Measurements from ENCODE around the gene RGS16.

The RGS16 gene

DNA sequence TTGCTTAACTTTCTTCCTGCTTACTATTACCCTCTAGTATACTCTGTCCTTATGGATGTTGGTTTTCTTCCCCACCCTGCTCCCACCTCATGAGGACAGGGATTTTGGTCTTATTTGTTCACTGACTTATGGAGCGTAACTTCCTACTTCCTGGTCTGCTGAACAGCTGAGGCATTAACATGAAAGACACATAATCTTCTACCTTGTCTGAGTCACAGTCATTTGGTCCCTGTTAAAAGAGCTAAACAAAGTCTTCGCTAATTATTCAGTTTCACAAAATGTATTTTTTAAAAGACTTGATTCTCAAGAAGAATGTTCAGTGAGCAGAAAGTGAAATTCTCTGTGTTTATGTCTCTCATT lies 33.6 kb downstream of the RGS16 start:
- no peak for DNase-seq

DNA sequence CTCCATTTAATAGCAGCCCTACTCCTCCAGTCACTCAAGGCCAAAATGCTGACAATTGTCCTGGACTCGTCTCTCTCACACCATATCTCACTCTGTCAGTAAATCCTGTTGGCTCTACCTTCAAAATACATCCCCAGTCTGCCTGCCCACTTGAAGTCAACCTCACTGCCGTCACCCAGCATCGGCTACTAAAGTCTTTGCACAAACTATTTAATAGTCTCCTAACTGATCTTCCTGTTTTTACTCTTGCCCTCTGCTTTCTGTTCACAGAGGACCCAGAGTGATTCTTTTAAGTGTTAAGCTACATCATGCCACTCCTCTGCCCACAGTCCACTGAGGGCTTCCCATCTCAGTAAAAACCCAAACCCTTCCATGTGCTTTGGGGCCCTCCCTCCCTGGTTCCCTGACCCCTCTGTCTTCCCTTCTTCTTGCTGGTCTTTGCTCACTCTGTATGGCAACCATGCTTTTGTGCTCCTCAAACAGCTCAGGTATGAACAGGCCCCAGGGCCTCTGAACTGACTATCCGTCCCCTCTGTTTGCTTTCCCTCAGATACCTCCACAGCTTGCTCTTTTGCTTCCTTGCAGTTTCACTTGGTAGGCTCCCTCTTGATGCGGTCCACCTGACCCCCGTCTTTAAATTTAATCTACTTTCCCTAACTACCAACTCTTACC lies 34.1 kb downstream of the RGS16 start:
- no peak for DNase-seq

DNA sequence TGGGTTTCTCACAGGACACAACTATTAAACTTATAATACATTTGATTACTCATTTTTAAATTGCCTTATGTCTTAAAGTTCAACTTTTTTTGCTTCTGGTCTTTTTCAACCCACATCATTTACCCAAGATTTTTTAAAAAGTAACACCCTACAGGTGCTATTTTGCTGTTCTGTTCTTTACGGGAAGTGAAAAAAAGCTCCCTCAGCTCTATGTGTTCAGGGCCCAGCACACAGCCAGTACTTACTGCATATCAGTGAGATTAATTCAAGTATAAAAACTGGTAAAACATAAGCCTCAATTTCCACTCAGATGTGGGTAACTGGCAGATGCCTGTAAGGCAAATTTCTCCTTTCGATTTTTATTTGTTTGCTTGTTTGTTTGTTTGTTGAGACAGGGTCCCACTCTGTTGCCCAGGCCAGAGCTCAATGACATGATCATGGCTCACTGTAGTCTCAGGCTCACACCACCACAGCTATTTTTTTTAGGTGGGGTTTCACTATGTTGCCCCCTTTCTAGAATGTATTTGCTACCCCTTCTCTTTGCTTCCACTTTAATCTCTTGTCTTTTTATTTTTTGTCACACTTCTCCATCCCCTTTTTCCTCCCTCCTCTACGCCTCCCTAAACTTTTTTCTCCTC lies 35.4 kb downstream of the RGS16 start:
- DNase-seq: no peak

DNA sequence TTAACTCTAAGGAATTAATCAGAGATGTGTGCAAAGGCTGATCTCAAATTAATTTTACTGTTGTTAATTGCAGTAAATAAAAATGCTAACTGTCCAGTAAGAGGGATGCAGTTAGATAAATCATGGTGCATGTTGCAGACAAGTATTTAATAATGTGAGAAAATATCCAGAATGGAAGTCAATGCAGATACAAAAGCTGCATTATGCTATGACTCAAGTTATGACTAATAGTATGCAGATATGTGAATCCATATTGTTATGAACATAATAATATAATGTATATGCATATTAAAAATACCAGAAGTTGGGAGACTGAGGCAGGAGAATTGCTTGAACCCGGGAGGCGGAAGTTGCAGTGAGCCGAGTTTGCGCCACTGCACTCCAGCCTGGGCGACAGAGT lies 36.6 kb downstream of the RGS16 start:
- DNase-seq: no peak

DNA sequence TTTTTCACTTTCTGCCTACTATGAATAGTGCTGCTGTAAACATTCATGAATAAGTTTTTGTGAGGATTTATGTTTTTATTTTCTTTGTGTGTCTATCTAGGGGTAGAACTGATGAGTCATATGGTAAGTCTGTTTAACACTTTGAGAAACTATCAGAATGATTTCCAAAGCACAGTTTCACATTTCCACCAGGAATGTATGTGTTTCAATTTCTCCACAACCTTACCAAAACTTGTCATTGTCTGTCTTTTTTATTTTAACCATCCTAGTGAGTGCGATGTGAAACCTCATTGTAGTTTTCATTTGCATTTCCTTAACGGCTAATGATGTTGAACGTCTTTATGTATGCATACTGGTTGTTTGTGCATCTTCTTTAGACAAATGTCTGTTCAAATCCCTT lies 38.7 kb downstream of the RGS16 start:
- DNase-seq: no peak

DNA sequence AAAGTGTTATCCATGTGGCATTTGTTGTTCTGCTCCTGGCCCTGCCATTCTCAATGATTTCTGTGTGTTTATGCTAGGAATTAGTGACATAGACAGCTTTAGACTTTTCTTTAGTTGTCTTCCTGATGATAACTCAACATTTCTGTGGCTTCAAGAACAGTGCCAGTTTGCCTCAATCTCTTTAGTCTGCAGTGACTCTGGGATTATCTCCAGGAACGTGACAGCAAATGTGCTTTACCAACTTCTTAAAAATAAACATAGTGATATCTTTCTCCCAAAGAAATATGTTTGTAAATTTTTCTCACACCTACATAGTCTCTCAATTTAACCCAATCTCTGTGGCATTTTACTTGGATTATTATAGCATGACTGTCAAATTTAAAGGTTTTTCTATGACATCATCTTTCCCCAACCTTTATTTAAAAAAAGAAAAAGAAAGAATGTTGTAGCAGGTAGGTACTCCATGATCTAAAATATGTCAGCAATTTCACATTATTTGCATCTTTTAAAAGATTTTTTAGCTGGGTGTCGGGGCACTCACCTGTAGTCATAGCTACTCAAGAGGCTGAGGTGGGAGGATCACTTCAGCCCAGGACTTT lies 39.7 kb downstream of the RGS16 start:
- DNase-seq: no peak

DNA sequence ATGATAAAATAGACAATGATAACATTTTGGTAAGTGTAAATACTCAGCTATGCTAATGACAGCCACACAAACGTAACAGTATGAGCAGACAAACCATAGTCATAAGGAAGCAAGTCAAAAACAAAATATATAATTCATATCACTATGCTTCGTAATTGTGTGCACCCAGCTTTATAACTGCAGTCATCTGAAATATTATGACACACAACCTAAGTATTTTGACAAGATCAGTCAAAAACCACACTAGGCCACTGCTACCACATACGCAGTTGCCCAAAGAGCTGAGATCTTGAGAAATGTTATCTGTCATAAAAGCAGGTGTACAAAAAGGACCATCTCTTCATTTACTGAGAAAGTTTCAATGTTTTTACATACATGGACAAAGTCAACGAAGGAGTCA lies 41.1 kb downstream of the RGS16 start:
- no peak for DNase-seq

DNA sequence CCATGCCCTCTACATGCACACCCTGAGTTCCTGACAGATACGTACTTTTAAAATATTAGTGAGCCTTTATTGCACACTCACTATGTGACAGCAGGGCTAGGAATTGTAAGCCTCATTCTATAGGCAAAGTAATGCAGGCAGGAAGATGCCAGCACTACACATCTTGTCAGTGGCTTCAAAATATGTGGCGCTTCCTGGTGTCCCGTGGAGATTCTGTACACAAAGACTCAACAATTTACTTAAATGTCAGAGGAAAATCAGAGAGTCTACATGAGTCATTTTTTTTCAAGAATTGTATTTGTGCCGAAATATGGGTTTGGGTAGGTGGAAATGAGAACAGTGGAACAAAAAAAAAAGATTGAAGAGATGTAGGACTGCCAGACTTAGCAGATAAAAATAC lies 42.7 kb downstream of the RGS16 start:
- DNase-seq: no peak

DNA sequence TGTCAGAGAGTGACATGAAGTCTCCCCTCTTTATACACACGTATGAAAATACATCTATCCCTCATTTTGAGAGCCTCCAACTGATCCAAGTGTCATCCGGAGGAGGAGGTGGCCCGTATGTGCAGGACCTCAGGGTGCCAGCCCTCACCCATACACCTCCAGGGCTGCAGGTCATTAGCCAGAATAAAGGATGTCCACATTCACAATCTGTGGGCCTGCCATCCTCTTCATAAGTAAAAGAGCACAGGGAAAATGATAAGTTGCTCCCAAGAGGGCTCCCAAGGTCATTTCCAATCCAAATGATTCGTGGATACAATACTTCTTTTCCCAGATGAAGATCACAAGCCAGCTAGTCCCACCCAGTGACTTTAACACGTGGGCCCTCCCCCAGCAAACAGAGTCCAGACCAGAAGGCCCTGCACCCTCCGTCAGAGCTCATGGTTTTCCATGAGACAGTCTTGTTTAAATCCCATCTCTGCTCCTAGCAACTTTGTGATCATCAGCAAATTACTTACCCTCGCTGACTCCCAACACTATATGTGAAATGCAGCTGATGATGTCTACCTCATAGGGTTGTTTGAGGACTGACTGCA lies 43.7 kb downstream of the RGS16 start:
- DNase-seq: no peak

DNA sequence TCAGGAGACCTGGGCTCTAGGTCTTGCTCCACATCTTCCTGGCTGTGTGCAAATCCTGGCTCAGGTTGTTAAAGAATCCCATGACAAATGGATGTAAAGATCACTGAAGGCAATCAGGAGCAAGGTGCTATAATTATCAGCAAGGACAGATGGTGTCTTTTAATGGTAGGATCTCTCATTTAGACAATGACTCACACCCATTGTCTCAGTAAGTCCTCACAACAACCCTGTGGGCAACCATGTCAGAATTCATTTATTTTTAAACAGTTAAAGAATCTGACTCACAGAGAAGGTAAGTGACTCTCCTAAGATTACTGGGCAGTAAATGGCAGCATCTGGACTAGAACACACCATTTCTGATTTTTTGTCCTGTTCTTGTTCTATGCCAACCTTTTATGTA lies 47.9 kb downstream of the RGS16 start:
- no peak for DNase-seq

DNA sequence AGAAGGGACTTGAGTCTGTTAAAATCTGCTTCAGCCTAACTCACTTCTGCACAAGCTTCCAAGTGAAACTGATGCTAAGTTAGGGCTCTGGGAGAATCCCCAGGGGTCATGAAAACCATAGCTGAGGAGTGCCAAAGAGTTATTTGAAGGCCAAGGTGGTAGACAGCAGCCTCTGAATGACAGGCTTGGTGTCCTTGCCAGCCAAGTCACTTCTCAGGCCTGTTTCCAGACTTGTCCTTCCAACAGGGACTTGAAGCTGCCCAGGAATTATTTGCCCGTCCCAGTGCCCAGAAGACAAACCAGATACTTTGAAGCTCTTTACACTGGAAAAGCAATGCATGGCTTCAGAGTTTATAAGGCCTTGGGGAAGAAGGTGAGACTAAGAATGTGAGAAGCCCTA lies 48.7 kb downstream of the RGS16 start:
- no peak for DNase-seq

DNA sequence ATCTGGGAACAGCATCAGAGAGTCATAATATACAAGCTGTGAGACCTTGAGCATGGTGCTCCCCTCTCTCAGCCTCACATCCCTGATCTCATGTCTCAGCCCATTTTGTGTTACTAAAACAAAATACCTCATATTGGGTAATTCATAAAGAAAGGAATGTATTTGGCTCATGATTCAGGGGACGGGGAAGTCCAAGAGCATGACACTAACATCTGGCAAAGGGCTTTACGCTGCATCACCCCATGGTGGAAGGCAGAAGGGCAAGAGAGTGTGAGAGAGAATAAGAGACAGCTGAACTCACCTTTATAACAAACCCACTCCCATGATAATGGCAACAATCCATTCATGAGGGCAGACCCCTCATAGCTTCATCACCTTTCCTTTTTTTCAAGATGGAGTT lies 51.7 kb downstream of the RGS16 start:
- no peak for DNase-seq

DNA sequence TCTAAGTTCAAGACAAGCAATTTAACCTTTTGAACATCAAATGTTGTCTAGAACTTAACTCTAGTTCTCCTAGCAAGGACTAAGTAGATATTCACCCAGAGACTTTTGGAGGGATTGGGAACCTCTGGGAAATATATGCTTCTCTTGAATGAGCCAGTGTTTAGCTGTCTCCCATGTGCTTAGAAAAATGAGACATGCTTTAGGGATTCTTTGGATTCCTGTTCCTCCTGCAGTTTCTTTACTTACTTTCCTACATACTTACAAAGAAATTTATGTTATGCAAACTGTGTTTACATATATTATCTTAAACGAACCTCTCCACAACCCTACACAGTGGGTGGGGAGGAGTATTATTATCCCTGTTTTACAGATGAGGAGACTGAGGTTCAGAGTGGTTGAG lies 54.4 kb downstream of the RGS16 start:
- no peak for DNase-seq

DNA sequence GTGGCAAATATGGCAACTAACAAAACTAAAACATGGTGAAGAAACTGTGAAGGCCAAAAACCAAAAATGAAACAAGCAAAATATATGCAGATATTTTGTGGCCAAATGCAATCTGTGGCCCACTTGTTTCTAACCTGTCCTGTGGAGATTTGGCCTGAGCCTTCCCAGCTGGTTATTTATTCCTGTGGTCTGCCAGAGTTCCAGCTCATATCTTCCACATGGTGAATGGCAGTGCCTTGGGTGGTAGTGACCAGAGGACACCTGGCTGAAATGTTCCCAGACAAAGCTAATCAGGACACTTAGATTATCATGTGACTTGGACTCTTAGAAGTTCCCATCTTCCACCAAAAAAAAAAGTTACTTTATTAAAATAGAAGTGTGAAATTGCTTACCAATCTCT lies 54.8 kb downstream of the RGS16 start:
- DNase-seq: no peak

Data from DMS79 (cell line).